Measurements from ENCODE around the gene RTN4IP1. TPM values are rescaled to one million over a fixed set of nuclear protein-coding genes. Genes with fewer than 3 reads are reported as not detected.
"Not testable (repeated sequence)": the region's sequence is repeated elsewhere in the genome, so short reads cannot be mapped to it uniquely, and the experiment has no call there.

The RTN4IP1 gene
- polyA plus RNA-seq, 3 donors = 9.9 to 13.6 (median 10.3) TPM

DNA sequence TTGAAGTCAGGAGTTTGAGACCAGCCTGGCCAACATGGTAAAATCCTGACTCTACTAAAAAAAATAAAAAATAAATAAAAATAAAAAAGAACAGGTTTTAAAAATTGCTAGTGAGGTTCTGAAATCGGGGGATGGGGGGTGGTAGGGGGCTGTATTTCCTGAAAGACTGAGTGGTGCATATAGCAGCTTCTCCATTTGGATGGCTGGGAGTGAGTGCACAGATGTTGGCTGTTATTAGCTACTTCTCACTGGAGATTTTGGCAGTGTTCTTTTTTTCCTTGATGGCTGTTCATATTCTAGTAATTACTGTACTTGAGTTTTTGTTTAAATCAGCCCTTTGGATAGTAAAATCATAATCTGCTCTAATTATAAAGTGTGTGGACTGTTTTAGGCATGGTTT is 79.8 kb downstream of the RTN4IP1 start:
- no peak for DNase-seq (ENCODE audit: low read depth in 3 of 3, low spot score in 2 of 3)

DNA sequence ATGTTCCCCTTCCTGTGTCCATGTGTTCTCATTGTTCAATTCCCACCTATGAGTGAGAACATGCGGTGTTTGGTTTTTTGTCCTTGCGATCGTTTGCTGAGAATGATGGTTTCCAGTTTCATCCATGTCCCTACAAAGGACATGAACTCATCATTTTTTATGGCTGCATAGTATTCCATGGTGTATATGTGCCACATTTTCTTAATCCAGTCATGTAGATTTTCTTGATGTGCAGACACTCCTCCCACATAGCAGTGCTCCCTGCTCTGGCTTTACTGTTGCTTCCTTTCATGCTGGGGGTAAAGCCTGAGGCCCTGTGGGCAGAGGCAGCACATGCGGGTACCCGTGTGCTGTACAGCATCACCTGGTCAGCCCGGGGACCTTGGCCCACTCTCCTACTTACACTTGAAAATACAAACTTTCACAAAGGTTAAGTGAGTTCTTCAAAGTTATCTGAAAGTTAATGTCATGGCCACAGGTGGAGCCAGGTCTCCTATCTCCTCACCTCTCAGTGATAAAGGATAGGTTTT is 80.3 kb downstream of the RTN4IP1 start:
- not testable (repeated sequence) for DNase-seq (ENCODE audit: low read depth in 3 of 3, low spot score in 2 of 3)

DNA sequence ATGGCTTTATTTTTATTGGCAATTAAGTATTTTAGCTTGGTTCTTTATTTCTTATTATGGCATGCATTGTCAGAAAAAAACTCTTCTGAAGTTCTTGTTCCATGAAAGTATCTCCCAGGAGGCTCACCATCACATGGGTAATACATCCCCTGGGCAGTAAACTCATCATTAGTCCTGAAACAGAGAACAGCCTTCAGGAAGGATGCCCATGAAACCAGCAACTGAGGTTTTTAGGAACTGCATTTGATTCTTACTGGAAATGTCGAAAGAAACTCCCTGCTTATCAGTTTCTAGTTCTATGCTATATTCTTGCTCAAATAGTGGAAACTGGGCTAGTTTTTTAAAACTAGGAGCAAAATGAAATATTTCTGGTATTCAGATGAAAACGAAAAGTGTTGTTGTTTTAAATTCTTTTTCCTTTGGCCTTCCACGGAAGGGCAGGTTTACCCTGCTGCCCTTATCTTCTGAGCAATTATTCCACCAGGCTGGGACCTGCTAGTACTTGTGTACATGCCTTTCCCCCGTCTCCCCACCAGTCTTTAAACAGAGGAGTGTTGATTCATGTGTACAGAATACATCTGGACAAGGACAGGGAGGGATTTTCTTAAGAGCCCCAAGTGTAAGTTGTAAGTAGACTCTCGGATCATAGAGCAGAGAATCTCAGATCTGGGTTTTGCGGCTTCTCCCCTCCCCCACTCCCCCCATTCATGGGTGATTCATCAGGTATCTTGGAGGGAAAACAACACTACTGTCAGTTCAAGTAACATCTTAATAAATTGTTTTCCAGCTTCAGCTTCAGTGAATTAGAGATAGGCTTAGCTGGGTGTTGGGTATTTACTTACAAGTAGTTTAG is 81.5 kb downstream of the RTN4IP1 start:
- DNase-seq (ENCODE audit: low read depth in 3 of 3, low spot score in 2 of 3) = no peak

DNA sequence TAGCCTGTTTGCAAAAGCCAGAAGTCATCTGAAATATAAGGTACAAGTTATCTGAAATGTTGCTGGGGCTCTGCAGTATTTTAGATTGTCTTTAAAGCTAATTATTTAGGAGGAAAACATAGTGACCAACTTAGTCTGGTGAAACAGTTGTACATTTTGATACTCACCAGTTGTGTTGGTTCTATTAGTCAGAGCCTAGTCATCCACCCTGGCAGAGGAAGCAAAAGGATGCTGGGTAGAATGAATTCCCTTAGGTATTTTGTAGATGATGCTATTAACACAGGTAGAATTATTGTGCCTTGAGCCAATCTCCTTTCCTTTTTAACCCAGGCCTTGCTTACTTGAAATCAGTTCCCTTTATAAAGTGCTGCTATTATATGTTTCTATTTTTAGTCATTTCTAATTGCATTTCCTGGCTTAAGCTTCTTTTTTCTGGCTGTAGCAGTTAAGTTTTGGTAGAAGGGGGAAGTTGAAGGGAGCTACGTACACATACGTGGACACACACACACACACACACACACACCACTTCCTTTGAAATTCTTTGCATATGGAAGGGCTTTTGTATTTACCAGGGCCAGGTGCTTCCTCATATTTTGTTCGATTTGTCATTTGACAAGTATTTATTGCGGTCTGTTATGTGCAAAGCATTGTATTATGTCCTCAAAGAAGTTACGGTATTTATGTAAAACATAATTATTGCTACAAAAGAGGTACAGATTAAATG is 82.4 kb downstream of the RTN4IP1 start:
- no peak for DNase-seq (ENCODE audit: low read depth in 3 of 3, low spot score in 2 of 3)

DNA sequence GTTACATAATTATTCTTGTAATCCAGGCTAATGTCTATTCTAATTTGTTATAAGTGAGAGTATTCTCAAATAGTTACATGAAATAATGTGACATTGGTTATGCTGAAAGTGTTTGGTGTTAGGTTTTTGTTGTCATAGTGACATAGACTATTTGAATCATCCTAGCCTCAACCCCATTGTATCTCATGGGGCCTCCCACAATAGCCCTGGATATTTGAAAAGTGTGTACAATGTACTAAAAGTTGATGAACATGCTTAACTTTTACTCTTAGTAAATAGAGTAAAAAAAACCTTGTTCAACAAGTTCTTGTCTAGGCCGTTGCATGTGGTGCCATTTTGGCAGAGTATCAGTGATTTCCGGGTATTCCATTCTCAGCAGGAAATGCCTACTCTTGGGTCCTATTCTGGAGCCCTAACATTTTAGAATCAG is 83.0 kb downstream of the RTN4IP1 start:
- DNase-seq (ENCODE audit: low read depth in 3 of 3, low spot score in 2 of 3) = no peak

DNA sequence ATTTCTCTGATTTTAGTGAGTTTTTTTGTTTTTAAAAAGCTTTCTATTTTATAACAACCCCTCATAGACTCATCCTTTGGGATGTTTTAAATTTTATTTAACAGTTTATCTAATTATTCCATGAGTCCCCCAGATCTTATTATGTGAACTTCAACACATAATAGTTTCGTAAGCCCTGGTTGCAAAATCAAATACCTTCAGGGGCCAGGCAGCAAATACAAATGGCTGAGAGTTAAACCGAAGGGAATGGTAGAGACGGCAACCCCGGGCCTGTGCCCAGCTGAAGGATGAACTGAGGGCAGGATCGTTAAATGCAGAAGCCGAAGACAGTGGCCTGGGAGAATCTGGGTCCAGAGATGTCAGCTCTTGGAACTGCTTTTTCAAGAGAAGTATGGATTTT is 88.4 kb downstream of the RTN4IP1 start:
- DNase-seq (ENCODE audit: low read depth in 3 of 3, low spot score in 2 of 3) = no peak

DNA sequence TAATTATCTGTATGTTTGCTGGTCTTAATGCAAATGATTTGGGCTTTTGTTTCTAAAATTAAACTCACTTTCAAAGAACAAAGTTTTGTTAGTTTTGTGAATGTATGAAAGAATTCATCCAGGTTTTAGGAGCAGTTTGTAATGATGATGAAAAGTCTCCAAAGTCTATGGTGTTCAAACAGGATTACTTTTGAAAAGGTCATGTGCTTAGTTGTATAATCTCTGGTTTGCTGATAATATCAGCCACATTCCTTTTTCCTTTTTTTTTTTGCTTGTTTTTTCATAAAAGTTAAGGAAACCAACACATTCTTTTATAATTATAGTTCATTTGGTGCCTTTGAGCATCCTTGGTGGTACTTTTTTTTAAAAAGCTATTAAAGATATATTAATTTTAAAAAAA is 88.9 kb downstream of the RTN4IP1 start:
- no peak for DNase-seq (ENCODE audit: low read depth in 3 of 3, low spot score in 2 of 3)

DNA sequence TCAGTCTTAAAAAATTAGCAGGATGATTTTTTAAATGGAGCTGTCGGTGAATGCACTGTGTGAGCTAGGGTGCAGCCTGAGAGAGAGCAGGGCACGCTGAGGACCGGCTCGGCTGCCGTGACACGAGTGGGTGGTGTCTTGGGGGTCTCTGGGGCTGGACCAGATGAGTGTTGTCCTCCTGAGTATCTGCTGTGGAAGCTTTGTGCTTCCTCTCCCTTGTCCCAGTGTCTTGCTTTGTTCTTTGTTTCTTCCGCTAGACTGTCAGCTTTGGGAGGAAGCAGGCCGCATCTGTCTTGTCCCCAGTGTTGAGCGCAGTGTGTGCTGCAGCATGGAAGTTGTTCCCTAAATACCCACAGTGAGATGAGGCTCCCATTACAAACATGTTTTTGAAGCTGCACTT is 89.4 kb downstream of the RTN4IP1 start:
- no peak for DNase-seq (ENCODE audit: low read depth in 3 of 3, low spot score in 2 of 3)

DNA sequence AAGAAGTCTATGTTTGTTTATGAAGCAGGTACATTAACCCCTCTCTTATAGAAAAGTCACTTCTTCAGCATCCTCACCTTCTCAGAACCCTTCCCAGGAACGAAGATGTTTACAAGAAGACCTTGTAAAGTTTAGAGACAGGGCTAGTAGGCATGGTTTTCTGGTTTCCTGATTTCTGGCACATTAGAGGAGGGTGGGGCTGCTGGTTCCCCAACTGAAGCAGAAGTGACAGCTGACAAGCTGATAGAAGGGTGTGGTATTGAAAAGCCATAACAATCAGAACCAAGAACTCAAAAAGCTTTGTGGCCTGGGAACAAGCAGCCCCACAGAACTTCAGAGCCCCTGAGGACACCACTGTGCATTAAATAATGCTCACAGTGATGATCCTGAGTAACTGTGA is 91.2 kb downstream of the RTN4IP1 start:
- no peak for DNase-seq (ENCODE audit: low read depth in 3 of 3, low spot score in 2 of 3)

DNA sequence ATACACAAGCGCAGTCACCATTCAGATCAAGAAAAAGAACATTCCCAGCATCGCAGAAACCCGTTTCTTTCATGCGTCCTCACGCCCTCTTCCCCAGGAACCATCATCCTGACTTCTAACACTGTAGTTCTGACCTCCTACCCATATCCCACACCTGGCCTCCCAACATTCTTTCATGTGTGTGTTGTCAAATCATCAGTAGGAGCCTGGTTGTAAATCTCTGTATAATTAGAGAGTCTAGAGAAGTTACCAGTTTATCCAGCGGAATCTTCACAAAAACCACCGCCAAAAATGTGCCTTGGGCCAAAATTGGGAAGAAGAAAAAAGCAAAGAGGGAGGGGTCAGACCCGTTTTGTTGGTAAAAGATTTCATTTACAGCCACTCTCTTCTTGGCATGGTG is 91.6 kb downstream of the RTN4IP1 start:
- no peak for DNase-seq (ENCODE audit: low read depth in 3 of 3, low spot score in 2 of 3)

DNA sequence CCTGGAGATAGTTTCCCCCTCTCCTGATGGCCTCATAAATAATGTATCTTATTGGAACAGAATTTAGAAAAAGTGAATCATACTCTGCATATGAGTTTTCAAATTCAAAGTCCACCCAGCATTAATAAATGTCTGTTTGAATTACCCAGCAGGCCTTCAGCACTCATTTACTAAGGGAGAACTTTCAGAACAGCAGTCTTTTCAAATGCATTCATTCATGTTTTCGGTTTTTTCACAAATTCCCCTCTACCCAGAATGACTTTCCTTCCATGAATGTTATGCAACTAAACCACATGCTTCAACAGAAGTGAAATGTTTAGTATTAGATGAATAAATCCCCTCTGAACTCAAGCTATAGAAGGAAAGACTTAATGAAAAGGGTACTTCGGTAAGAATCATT is 92.4 kb downstream of the RTN4IP1 start:
- no peak for DNase-seq (ENCODE audit: low read depth in 3 of 3, low spot score in 2 of 3)

DNA sequence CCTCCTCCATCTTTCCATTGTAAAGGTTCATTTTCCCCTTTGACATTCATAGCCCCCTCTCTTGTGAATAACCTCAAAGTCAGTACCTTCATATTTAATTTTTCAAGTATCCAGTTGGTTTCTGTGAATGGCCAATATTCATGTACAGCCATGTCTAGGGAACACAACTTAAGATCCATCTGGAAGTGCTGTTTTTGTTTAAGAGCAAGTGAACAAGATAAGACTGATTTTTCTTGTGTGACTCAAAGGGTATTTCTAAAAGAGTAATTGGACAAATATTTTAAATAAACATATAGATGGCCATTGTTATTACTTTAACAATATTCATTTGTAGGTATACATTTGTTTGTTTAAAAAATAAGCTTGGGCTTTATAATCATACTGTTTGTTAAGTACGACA is 92.9 kb downstream of the RTN4IP1 start:
- no peak for DNase-seq (ENCODE audit: low read depth in 3 of 3, low spot score in 2 of 3)

DNA sequence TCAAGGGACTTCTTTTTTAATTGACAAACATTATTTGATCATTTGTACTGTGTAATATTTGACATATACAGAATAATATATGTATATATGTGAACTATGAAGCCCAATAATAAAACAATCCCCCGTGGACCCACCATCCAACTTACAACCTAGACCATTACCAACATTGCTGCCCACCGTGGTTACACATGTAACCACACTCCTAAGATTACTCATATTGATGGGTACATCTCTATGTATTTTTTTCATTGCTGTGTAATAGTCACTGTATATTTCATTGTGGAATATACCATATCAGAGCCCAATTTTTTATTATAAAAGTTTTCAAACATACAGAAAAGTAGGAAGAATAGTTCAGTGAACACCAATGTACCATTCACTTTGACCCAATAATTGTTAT is 94.3 kb downstream of the RTN4IP1 start:
- no peak for DNase-seq (ENCODE audit: low read depth in 3 of 3, low spot score in 2 of 3)

DNA sequence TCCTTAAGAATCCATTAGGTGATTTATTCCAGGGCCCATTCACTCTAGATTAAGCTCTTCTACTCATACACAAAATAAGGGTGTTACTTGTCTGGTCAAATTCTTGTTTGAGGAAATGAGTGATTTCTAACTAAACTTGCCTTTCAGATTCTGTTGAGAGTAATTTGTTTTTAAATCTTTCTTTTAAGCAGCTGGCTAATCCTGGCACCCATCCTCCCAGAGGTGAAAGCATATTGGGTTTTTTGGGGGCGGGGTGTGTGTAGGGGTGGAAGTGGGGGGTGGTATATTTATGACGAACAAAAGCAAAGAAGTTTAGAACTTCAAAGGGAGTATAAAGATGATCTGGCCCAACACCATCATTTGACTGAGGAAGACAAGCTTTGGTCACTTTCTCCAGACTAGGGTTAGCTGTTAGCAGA is 94.7 kb downstream of the RTN4IP1 start:
- no peak for DNase-seq (ENCODE audit: low read depth in 3 of 3, low spot score in 2 of 3)

DNA sequence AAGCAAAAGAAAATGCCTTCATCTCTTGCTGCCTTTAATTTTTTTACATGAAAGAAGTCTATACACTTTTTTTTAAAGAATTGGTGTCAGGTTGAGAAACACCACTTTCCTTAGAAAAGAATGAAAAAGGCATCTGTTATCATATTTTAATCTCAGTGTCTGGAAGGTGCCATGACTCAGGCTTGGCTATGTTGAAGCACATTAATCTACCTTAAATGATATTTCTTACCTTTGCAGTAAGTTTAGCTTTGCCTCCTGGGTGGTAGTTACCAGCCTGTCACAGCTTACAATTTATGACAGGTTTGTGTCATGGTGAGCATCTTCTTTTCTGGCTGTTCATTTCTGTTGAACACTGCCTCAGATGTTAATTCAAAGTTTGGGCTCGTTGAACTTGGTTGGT is 95.3 kb downstream of the RTN4IP1 start:
- no peak for DNase-seq (ENCODE audit: low read depth in 3 of 3, low spot score in 2 of 3)

DNA sequence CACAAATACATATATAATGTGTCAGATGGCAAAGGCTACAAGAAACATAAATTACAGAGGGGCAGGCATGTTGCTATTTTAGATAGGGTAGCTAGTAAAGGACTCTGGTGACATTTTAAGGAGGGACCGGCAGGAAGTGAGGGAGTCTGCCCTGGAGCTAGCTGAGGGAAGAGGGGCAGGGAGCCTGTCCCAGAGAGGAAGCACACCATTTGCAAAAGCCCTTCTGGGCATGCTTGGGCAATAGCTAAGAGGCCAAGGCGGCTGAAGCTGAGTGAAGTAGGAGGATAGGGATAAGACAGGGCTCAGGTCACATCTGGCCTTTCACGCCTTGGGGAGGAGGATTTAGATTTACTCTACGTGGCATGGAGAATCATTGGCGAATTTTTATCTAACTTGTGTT is 96.2 kb downstream of the RTN4IP1 start:
- no peak for DNase-seq (ENCODE audit: low read depth in 3 of 3, low spot score in 2 of 3)

DNA sequence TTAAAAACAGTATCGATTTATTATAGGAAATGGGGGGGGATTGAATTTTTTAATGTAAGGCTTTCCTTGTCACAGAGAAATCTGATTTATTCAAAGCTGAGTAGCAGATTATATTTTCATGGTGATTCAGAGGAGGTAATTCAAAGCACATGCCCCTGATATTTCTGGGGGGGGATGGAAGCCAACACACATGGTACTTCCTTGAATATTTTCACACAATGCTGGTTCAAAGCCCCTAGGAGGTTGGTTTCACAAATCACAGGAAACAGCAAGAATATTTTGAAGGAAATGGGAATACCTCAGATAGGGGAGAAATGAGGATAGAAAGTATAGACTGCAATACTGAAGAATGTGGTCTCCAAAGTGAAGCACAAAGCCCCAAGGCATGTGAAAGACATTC is 98.8 kb downstream of the RTN4IP1 start:
- no peak for DNase-seq (ENCODE audit: low read depth in 3 of 3, low spot score in 2 of 3)

DNA sequence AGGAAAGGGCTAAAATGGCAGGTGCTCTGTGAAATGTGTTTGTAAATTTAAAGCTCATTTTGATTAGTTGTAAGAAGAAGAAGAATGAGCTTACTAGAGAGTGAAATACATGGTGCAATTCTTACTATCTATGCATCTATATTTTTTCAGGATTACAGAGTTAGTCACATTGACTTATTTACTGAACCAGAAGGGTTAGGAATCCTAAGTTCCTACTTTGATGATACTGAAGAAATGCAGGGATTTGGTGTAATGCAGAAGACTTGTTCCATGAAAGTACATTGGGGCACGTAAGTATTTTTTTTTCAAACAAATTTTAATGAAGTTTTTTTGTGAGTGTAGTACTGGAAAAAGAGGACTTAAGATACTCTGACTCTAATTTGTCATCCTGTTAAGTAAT is 99.3 kb downstream of the RTN4IP1 start:
- DNase-seq (ENCODE audit: low read depth in 3 of 3, low spot score in 2 of 3) = no peak

DNA sequence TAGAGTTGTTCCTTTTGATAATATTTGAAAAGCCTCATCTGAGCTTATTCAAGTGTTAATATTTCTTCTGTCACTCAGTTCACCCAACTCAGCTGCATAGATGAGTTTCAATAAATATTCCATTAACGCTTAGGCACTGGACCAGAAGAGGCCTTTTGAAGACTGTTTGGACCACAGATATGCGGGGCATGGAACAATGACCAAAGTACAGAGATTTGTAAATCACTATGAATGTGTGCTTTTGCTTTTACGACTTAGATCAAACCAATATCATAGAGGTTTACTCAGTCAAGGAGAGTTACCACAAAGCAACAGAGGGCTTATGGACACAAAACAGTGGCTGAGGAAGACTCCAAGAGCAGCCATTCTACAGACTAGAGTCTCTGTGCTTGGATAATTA is 99.9 kb downstream of the RTN4IP1 start:
- no peak for DNase-seq (ENCODE audit: low read depth in 3 of 3, low spot score in 2 of 3)

DNA sequence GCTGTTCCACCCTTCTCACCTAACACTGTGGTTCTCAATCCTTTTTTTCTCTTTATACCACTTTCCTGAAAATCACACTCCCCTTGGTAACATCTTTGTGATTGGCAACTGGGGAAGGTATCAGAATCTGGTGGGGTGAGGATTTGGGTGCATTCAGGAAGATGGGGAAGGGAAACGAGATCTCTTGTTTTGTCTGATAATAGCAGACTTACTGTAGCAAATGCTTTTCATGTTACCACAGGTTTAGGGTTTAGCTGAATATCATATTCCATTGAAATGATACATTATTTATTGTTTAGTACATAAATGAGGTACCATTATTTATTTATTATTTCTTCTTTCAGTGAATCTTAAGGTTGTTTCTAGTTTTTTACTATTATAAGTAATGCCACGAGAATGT is 100.8 kb downstream of the RTN4IP1 start:
- DNase-seq (ENCODE audit: low read depth in 3 of 3, low spot score in 2 of 3) = no peak

DNA sequence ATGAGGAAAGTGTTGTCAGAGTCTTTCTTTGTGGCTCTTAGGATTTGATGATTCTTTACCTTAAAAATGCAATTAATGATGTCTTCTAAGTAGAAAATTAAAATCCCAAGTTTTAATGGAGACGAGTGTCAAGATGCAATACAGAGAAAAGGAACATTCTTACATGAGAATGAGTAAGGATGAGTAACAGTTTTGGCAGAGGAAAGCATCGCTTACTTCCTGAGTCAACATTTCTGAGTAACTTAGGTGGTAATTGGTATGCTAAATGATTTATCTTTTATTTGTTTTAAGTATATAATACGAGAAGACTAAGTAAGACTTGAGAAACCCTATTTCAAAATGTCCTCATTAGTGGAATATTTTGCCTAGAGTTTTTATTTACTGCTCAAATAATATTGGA is 101.3 kb downstream of the RTN4IP1 start:
- no peak for DNase-seq (ENCODE audit: low read depth in 3 of 3, low spot score in 2 of 3)

DNA sequence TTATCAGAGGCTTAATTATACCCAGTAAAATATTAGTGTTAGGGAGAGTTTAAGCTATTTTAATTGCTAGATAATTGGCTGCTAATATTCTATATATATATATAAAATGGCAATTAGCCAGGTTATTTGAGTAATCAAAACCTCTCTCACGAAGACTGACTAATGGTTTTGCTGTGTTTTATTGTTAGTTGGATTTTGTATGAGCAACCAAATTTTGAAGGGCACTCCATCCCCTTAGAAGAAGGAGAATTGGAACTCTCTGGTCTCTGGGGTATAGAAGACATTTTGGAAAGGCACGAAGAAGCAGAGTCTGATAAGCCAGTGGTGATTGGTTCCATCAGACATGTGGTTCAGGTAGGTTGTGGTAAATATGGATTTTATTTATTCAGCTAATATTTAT is 102.2 kb downstream of the RTN4IP1 start:
- no peak for DNase-seq (ENCODE audit: low read depth in 3 of 3, low spot score in 2 of 3)

Measured in right renal cortex interstitium (tissue), 3 donors.